DMS53 treated with DMSO at 0.1 percent for 48 hours (cell line): ENCODE data around the gene ADGRG3.

Source experiments
- DNase-seq: peaks from one replicate; lab custom pipeline; 2025; ENCODE audit not compliant: unreplicated experiment; lab: John Stamatoyannopoulos, UW

Gene ADGRG3

GRCh38 chr16:57668263-57668571, at the start of gene ADGRG3:
Gene ADGRG3, plus strand, starts transcription at chr16:57668306. Its CDS starts 42 bp downstream, at chr16:57668348.
- DNase-seq = no peak

- no peak for DNase-seq
These were observed 48.9 kb upstream of the ADGRG3 start for GRCh38 chr16:57619133-57619605.

- peak; percentile 92 for DNase-seq
These were observed 48.3 kb upstream of the ADGRG3 start for GRCh38 chr16:57619606-57620334.

- peak; percentile 47 for DNase-seq
These were observed 47.5 kb upstream of the ADGRG3 start for GRCh38 chr16:57620335-57621231.

GRCh38 chr16:57621521-57622271, 46.4 kb upstream of the ADGRG3 start:
- DNase-seq = no peak

- no peak for DNase-seq
These were observed 45.5 kb upstream of the ADGRG3 start for GRCh38 chr16:57622361-57623250.

GRCh38 chr16:57623251-57624043, 44.7 kb upstream of the ADGRG3 start:
- peak; percentile 51 for DNase-seq

GRCh38 chr16:57624044-57624688, 43.9 kb upstream of the ADGRG3 start:
- DNase-seq = no peak

- DNase-seq = no peak
These were observed 43.2 kb upstream of the ADGRG3 start for GRCh38 chr16:57624806-57625500.

- no peak for DNase-seq
These were observed 41.5 kb upstream of the ADGRG3 start for GRCh38 chr16:57626420-57627170.

- DNase-seq = no peak
These were observed 40.8 kb upstream of the ADGRG3 start for GRCh38 chr16:57627184-57627871.

- DNase-seq = no peak
These were observed 39.9 kb upstream of the ADGRG3 start, which contains the start of gene ADGRG1 for GRCh38 chr16:57628008-57628781. Gene ADGRG1, plus strand, starts transcription at chr16:57628630. Its CDS starts 21,658 bp downstream, at chr16:57650288.

- DNase-seq = no peak
These were observed 39.3 kb upstream of the ADGRG3 start for GRCh38 chr16:57628783-57629293.

GRCh38 chr16:57629516-57630406, 38.3 kb upstream of the ADGRG3 start:
- no peak for DNase-seq

GRCh38 chr16:57630407-57630797, 37.7 kb upstream of the ADGRG3 start:
- no peak for DNase-seq
